WERI-Rb-1 (cell line): Measurements from ENCODE around the gene EHMT2.
"Not testable (repeated sequence)": the region's sequence is repeated elsewhere in the genome, so short reads cannot be mapped to it uniquely, and the experiment has no call there.

Source experiments
- DNase-seq: peaks from one replicate; pipeline ENCODE4 v3.0.0-alpha.2; 2020
- H3K27ac ChIP-seq: fragments of 250-450 bp; sonication (Bioruptor Pico); 2 replicates; pipeline ENCODE4 v1.5.1; 2020; ENCODE audit warnings: mild to moderate bottlenecking, moderate library complexity
- H3K27me3 ChIP-seq: fragments of 250-450 bp; sonication (Bioruptor Pico); 2 replicates; pipeline ENCODE4 v1.5.1; 2021; ENCODE audit warnings: mild to moderate bottlenecking, low read depth, moderate library complexity; ENCODE audit not compliant: insufficient read depth, severe bottlenecking
- H3K36me3 ChIP-seq: fragments of 250-450 bp; sonication (Bioruptor Pico); 2 replicates; pipeline ENCODE4 v1.5.1; 2020; ENCODE audit warnings: mild to moderate bottlenecking, moderate library complexity
- H3K4me3 ChIP-seq: 2 replicates; pipeline ENCODE4 v1.5.1; 2011; ENCODE audit warnings: low read depth, mild to moderate bottlenecking, control low read depth, low read length
- H3K9me3 ChIP-seq: fragments of 250-450 bp; sonication (Bioruptor Pico); 2 replicates; pipeline ENCODE4 v1.5.1; 2021; ENCODE audit warnings: mild to moderate bottlenecking, moderate library complexity; ENCODE audit not compliant: severe bottlenecking
- CTCF ChIP-seq: IDR thresholded peaks from 2 replicates; pipeline ENCODE4 v1.5.1; 2011; ENCODE audit warnings: low read depth, mild to moderate bottlenecking, control low read depth, inconsistent platforms, low read length

EHMT2 gene

GRCh38 chr6:31871046-31871659 is 26.3 kb downstream of the EHMT2 start:
- no peaks in the 10 kb centered on the region for H3K36me3 ChIP-seq
- no peaks in the 10 kb centered on the region for H3K27me3 ChIP-seq
- TF ChIP-seq CTCF: no peak

DNA sequence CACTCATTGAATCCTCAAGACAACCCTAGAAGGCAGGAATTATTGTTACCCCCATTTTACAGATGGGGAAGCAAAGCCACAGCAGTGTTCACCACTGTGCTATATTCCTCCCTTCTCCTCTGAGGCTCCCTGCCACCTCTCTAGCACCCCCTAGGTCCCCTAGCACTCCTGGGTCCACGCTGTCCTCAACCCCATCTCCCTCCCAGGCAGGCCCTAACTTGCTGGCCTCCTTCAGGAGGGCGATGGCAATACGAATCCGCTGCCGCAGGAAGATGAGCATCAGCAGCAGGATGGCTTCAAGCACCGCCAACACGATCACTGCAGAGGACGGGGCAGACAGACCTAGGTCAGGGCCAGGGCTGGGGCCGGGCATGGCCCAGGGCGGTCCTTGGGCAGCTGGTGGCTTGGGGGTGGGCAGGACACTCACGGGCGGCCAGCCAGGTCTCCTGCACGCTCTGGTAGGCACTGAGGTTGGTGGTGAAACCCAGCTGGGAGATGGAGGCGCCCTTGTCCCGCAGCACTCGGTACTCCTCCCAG is 27.0 kb downstream of the EHMT2 start:
- H3K27me3 ChIP-seq: no peaks in the 10 kb centered on the region
- no peak for DNase-seq
- peak; percentile 40 for TF ChIP-seq CTCF
- no peaks in the 10 kb centered on the region for H3K9me3 ChIP-seq
- H3K36me3 ChIP-seq: no peaks in the 10 kb centered on the region
- peak overlapping the region; percentile 54 for H3K27ac ChIP-seq
- H3K4me3 ChIP-seq: no peak overlapping the region

More at GRCh38 chr6:31871046-31871659, 26.3 kb downstream of the EHMT2 start:
- H3K27ac ChIP-seq: peak overlapping the region; percentile 54
- peak; percentile 70 for DNase-seq
- H3K9me3 ChIP-seq: no peaks in the 10 kb centered on the region
- peak overlapping the region; percentile 4; the same call in 1 of the 2 replicates for H3K4me3 ChIP-seq

DNA sequence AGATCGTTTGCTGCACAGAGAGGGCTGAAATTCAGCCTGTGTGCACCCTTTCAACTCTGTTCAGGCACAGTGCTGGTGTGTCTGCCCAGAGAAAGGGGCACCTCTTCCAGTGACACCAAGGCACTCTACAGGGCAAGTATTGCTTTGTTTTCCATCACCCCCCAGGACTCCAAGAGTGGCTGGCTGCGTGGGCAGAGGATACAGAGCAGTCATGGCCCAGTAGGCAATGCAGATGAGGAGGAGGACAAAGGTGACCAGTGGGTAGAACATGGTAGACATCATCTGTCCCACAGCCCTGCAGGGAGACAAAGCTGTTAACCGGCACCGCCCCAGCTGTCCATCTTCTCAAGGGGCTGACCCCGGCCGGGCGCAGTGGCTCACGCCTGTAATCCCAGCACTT is 28.2 kb downstream of the EHMT2 start:
- Histone ChIP-seq H3K36me3 (no peaks in the 10 kb centered on the region), H3K27me3 (no peaks in the 10 kb centered on the region), H3K9me3 (no peaks in the 10 kb centered on the region), H3K4me3 (no peak overlapping the region), H3K27ac (peak overlapping the region; percentile 8; the same call in 1 of the 2 replicates)
- no peak for TF ChIP-seq CTCF
- DNase-seq: no peak

DNA sequence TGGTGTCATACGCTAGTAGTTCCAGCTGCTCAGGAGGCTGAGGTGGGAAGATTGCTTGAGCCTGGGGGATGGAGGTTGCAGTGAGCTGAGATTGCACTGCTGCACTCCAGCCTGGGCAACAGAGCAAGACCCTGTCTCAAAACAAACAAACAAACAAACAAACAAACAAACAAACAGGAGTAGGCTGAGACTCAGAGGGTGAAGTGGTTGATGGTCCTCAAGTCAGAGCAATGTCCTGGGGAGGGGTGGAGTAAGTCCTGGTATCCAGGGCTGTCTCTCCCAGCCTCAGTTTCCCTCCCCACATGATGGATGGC is 28.9 kb downstream of the EHMT2 start:
- H3K36me3 ChIP-seq, DNase-seq, H3K9me3 ChIP-seq, H3K4me3 ChIP-seq, H3K27me3 ChIP-seq: not testable (repeated sequence)
- peak overlapping the region; percentile 63 for H3K27ac ChIP-seq

DNA sequence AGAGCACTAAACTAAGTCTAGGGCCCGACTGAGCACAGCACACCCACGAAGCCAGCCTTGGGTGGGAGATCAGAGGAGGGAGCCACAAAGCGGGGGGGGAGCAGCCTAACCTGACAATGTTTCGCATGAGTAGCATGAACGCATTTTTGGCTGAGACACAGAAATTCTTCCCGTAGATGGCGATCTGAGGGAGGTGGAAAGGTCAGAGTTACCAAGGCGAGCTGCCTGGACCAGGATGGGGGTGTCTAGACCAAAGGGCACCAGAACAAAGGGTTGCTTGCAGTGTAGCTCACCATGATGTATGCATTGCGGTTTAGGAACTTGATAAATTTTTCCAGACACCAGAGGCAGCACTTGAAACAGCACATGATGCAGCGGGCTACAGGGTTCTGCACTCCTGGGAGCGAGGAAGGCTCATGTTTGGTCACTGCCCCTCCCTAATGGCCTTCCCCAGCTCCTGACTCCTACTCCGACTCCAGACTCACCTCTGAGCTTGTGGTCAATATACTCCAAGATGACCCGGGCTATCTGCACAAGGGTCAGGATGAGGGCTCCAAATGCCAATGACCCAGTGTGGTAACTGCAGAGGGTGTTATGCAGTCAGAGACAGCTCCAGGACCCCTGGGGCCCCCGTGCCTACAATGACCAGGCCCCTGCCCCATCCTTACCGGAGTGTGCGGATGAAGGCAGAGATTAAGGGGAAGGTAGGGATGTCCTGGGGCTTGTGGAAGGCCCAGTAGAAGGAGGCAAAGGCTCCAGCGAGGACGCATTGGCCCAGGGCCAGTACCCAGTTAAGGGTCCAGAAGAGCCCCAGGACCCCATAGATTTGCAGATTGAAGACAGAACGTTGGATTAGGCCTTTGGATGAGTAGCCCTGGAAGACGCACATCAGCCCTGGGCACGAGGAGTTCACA is 32.0 kb downstream of the EHMT2 start:
- no peak overlapping the region for H3K27ac ChIP-seq

More for the DNA sequence above, 32.0 kb downstream of the EHMT2 start:
- no peak for DNase-seq
- Histone ChIP-seq H3K9me3 (no peaks in the 10 kb centered on the region), H3K4me3 (no peak overlapping the region), H3K36me3 (peaks cover 6% of the 10 kb centered on the region; the same call in 1 of the 2 replicates), H3K27me3 (no peaks in the 10 kb centered on the region)
- TF ChIP-seq CTCF: no peak
